Natural killer cell (primary cell): ENCODE data around the gene POLR2J2. TPM values are rescaled to one million over a fixed set of nuclear protein-coding genes. Genes with fewer than 3 reads are reported as not detected.
A peak's percentile ranks its signal among the peaks of the same experiment; 100 is the strongest.
"Not testable (repeated sequence)": the region's sequence is repeated elsewhere in the genome, so short reads cannot be mapped to it uniquely, and the experiment has no call there.

Experiments
- ATAC-seq, 3 donors: fragments of 150-1000 bp in 2 of 3; fragments of 200-7000 bp in 1 of 3; cut with Tn5 transposase; 1 replicate in 1 of 3; 2 replicates in 2 of 3; pipeline ENCODE4 v1.10.0; 2021; ENCODE audit warnings: mild to moderate bottlenecking in 2 of 3, moderate library complexity in 2 of 3
- DNase-seq, 2 donors: peaks; one replicate each; pipeline versions ENCODE4 v3.0.0 to v3.0.0-alpha.2; 2013 to 2021; ENCODE audit warnings: mixed read lengths in 1 of 2
- H3K27ac ChIP-seq: one replicate; pipeline ENCODE4 v1.5.1; 2013; ENCODE audit warnings: mild to moderate bottlenecking, low read length
- H3K27me3 ChIP-seq: one replicate; pipeline ENCODE4 v1.6.1; 2013; ENCODE audit warnings: low read length; ENCODE audit not compliant: control insufficient read depth, insufficient read depth
- H3K36me3 ChIP-seq: one replicate; pipeline ENCODE4 v1.6.1; 2013; ENCODE audit warnings: low read length; ENCODE audit not compliant: control insufficient read depth, insufficient read depth
- H3K4me1 ChIP-seq: one replicate; pipeline ENCODE4 v1.6.1; 2013; ENCODE audit warnings: low read length; ENCODE audit not compliant: control insufficient read depth, insufficient read depth
- H3K4me3 ChIP-seq: one replicate; pipeline ENCODE4 v1.5.1; 2013; ENCODE audit warnings: low read length
- H3K9me3 ChIP-seq: one replicate; pipeline ENCODE4 v1.6.1; 2013; ENCODE audit warnings: low read length; ENCODE audit not compliant: control insufficient read depth, insufficient read depth
- H3K27ac Mint-ChIP-seq, 2 donors: one replicate each; pipeline ENCODE4 v1.8.0; 2022; ENCODE audit warnings: mild to moderate bottlenecking in 2 of 2, mixed read lengths in 2 of 2, moderate library complexity in 1 of 2
- H3K27me3 Mint-ChIP-seq, 2 donors: one replicate each; pipeline ENCODE4 v1.8.0; 2022; ENCODE audit warnings: low read depth in 2 of 2, mixed read lengths in 2 of 2
- H3K36me3 Mint-ChIP-seq: one replicate; pipeline ENCODE4 v1.8.0; 2022; ENCODE audit warnings: mixed read lengths
- H3K4me1 Mint-ChIP-seq, 2 donors: one replicate each; pipeline ENCODE4 v1.8.0; 2022; ENCODE audit warnings: mixed read lengths in 2 of 2
- H3K4me3 Mint-ChIP-seq: one replicate; pipeline ENCODE4 v1.8.0; 2022; ENCODE audit warnings: mild to moderate bottlenecking, moderate library complexity, mixed read lengths
- H3K9me3 Mint-ChIP-seq, 2 donors: one replicate each; pipeline ENCODE4 v1.8.0; 2022; ENCODE audit warnings: mixed read lengths in 2 of 2
- WGBS: methylation state at CpG from one replicate; pipeline ENCODE4 v1.1.7; 2013; ENCODE audit warnings: missing lambda C conversion rate; ENCODE audit not compliant: insufficient coverage; 5-methylcytosine and 5-hydroxymethylcytosine counted together
- intact Hi-C: fragments of 100-400 bp; cut with micrococcal nuclease; formaldehyde crosslinking; loops from one replicate; pipeline ENCODE4 v1.14.2; 2022
- total RNA-seq, 4 donors: library from RNA; stranded (reverse); fragments of 120-200 nt in 1 of 4; gene quantifications; one replicate each; pipeline versions ENCODE4 v1.2.3 to v1.2.4, GENCODE V29; 2013 to 2022

POLR2J2 gene
- total RNA-seq, 3 donors from 2014 or later (not counting 1 experiment from before 2014, with no cell fraction given) = 38.9 to 63.8 (median 49.4) TPM

- H3K27ac Mint-ChIP-seq, intact Hi-C loops, H3K4me3 ChIP-seq, H3K4me3 Mint-ChIP-seq, H3K27me3 Mint-ChIP-seq, H3K9me3 ChIP-seq, H3K27me3 ChIP-seq, H3K9me3 Mint-ChIP-seq, H3K27ac ChIP-seq, H3K4me1 Mint-ChIP-seq, H3K36me3 ChIP-seq, ATAC-seq, DNase-seq, H3K36me3 Mint-ChIP-seq, H3K4me1 ChIP-seq: not testable (repeated sequence)
- WGBS = 100% methylated on average over 1 of the region's 9 CpGs
Measured at GRCh38 chr7:102630622-102631021, 40.8 kb downstream of the POLR2J2 start.

GRCh38 chr7:102627271-102627904, 44.1 kb downstream of the POLR2J2 start:
- H3K4me1 Mint-ChIP-seq, H3K4me3 Mint-ChIP-seq, intact Hi-C loops, H3K4me3 ChIP-seq, ATAC-seq, H3K36me3 Mint-ChIP-seq, H3K36me3 ChIP-seq, H3K27me3 ChIP-seq, H3K9me3 ChIP-seq, H3K4me1 ChIP-seq, H3K27ac Mint-ChIP-seq, H3K27me3 Mint-ChIP-seq, DNase-seq, H3K27ac ChIP-seq, H3K9me3 Mint-ChIP-seq: not testable (repeated sequence)
- no CpG with 5 or more reads among the region's 8 CpGs for WGBS

- H3K4me1 Mint-ChIP-seq, H3K36me3 ChIP-seq, intact Hi-C loops, H3K27me3 Mint-ChIP-seq, H3K36me3 Mint-ChIP-seq, H3K9me3 Mint-ChIP-seq, H3K27ac Mint-ChIP-seq, H3K27me3 ChIP-seq, H3K4me3 ChIP-seq, H3K27ac ChIP-seq, H3K4me1 ChIP-seq, ATAC-seq, H3K4me3 Mint-ChIP-seq, H3K9me3 ChIP-seq: not testable (repeated sequence)
- no CpG with 5 or more reads among the region's 8 CpGs for WGBS
- DNase-seq = peak in 1 of 2 donors; percentile 0
Measured at GRCh38 chr7:102618122-102618521, 53.3 kb downstream of the POLR2J2 start.

- H3K4me3 ChIP-seq = peak within 1 kb of the TSS; percentile 35
- H3K4me1 Mint-ChIP-seq = not testable (repeated sequence)
- WGBS = under 1% methylated on average over 17 of the region's 62 CpGs
Measured at GRCh38 chr7:102616507-102617125, 54.8 kb downstream of the POLR2J2 start, which contains the start of gene RASA4. TSS of gene RASA4 (minus strand) at chr7:102616756. CDS start at chr7:102616689, 67 bp downstream.

More at GRCh38 chr7:102616507-102617125, 54.8 kb downstream of the POLR2J2 start, which contains the start of gene RASA4:
- H3K27me3 Mint-ChIP-seq, H3K9me3 Mint-ChIP-seq, H3K27me3 ChIP-seq, H3K36me3 Mint-ChIP-seq, H3K4me1 ChIP-seq, H3K9me3 ChIP-seq, intact Hi-C loops, H3K36me3 ChIP-seq, H3K27ac Mint-ChIP-seq, H3K27ac ChIP-seq: not testable (repeated sequence)
- DNase-seq = peak; percentile 44 to 55
- H3K4me3 Mint-ChIP-seq = peak within 1 kb of the TSS; percentile 68
- peak; percentile 98 to 99 (median 99) for ATAC-seq

Other genes with a start within 250 kb of the POLR2J2 start
- gene ORAI2, start 238.1 kb downstream of the POLR2J2 start, total RNA-seq = 10 to 100 TPM; 39.1 to 55.0 (median 41.3) TPM
- 1 to 10 TPM; 4.1 to 9.2 (median 9.1) TPM for gene ALKBH4, start 206.8 kb downstream of the POLR2J2 start, total RNA-seq
- 10 to 100 TPM; 20.0 to 24.1 (median 20.4) TPM for gene LRWD1, start 206.7 kb downstream of the POLR2J2 start, total RNA-seq
- gene POLR2J, start 192.7 kb downstream of the POLR2J2 start, total RNA-seq = 10 to 100 TPM; 35.3 to 44.5 (median 44.5) TPM
- gene RASA4B, start 153.9 kb downstream of the POLR2J2 start, total RNA-seq = 10 to 100 TPM in 2 of 3 donors, 1 to 10 TPM in 1; 2.4 to 14.3 (median 12.3) TPM
- gene UPK3BL2, start 128.0 kb downstream of the POLR2J2 start, total RNA-seq = 100 to 1,000 TPM in 1 of 3 donors, 10 to 100 TPM in 2; 56.5 to 100 (median 68.5) TPM
- under 1 TPM in 2 of 3 donors, not detected in 1; 0.25 to 0.61 TPM for gene SPDYE2, start 120.4 kb downstream of the POLR2J2 start, total RNA-seq
- gene POLR2J3, start 99.1 kb downstream of the POLR2J2 start, total RNA-seq = 100 to 1,000 TPM; 120 to 150 (median 131) TPM
- gene RASA4, start 54.9 kb downstream of the POLR2J2 start, total RNA-seq = 10 to 100 TPM; 27.0 to 35.6 (median 28.5) TPM
- 10 to 100 TPM; 73.3 to 83.5 (median 78.0) TPM for gene UPK3BL1, start 28.9 kb downstream of the POLR2J2 start, total RNA-seq
- not detected for gene SPDYE2B, start 21.3 kb downstream of the POLR2J2 start, total RNA-seq
- gene FAM185A, start 77.3 kb upstream of the POLR2J2 start, total RNA-seq = 1 to 10 TPM; 5.8 to 8.9 (median 5.9) TPM
- under 1 TPM in 1 of 3 donors, not detected in 2; 0.63 TPM for gene LRRC17, start 241.3 kb upstream of the POLR2J2 start, total RNA-seq